Thoracic aorta (tissue), 2 donors: Measurements from ENCODE around the gene LAMA1. TPM values are rescaled to one million over a fixed set of nuclear protein-coding genes. Genes with fewer than 3 reads are reported as not detected.

Experiments used
- ATAC-seq: fragments of 150-250 bp; one replicate; pipeline ENCODE4 v1.8.0; 2017; ENCODE audit warnings: low read depth; ENCODE audit not compliant: insufficient number of reproducible peaks, low FRiP score
- DNase-seq: peaks from one replicate; pipeline ENCODE4 v3.0.0-alpha.2; 2020; ENCODE audit warnings: low spot score
- H3K27ac ChIP-seq, 2 donors: fragments of 200-600 bp; sonication (generic); 1 replicate in 1 of 2; 2 replicates in 1 of 2; pipeline ENCODE4 v1.5.1; 2016; ENCODE audit warnings: mild to moderate bottlenecking in 2 of 2, moderate library complexity in 2 of 2
- H3K27me3 ChIP-seq: fragments of 200-600 bp; sonication (generic); replicated peaks from 2 replicates; pipeline ENCODE4 v1.6.0; 2016; ENCODE audit warnings: mild to moderate bottlenecking; ENCODE audit not compliant: insufficient read depth
- H3K36me3 ChIP-seq: fragments of 200-600 bp; sonication (generic); one replicate; pipeline ENCODE4 v1.5.1; 2016
- H3K4me1 ChIP-seq, 2 donors: fragments of 200-600 bp; sonication (generic); 1 replicate in 1 of 2; 2 replicates in 1 of 2; pipeline versions ENCODE4 v1.5.1 to v1.6.0; 2016; ENCODE audit warnings: low read depth in 2 of 2, mild to moderate bottlenecking in 1 of 2; ENCODE audit not compliant: control insufficient read depth in 1 of 2
- H3K4me3 ChIP-seq: fragments of 200-600 bp; sonication (generic); 2 replicates; pipeline ENCODE4 v1.5.1; 2016; ENCODE audit warnings: mild to moderate bottlenecking
- H3K9me3 ChIP-seq: fragments of 200-600 bp; sonication (generic); 2 replicates; pipeline ENCODE4 v1.5.1; 2016
- CTCF ChIP-seq: fragments of 200-600 bp; sonication (generic); IDR thresholded peaks from one replicate; pipeline ENCODE4 v1.5.1; 2019; ENCODE audit warnings: antibody characterized with exemption
- total RNA-seq, 2 donors: library from RNA; depleted of rRNA; stranded (reverse); fragments of >200 nt; gene quantifications; one replicate each; pipeline versions ENCODE4 v1.1.0 to v1.2.3, GENCODE V29; 2016

Gene LAMA1
- total RNA-seq, 2 donors from 2014 or later, result 0.56 TPM; not detected in 1

GRCh38 chr18:6955304-6955703 is 162.3 kb downstream of the LAMA1 start:
- Histone ChIP-seq H3K27me3 (no peaks in the 10 kb centered on the region), H3K9me3 (no peaks in the 10 kb centered on the region), H3K4me3 (no peak overlapping the region), H3K36me3 (no peaks in the 10 kb centered on the region), H3K4me1 (no peaks in the 10 kb centered on the region), H3K27ac (no peak overlapping the region)
- DNase-seq (no peak), ATAC-seq (no peak)
- TF ChIP-seq CTCF, result no peak

DNA sequence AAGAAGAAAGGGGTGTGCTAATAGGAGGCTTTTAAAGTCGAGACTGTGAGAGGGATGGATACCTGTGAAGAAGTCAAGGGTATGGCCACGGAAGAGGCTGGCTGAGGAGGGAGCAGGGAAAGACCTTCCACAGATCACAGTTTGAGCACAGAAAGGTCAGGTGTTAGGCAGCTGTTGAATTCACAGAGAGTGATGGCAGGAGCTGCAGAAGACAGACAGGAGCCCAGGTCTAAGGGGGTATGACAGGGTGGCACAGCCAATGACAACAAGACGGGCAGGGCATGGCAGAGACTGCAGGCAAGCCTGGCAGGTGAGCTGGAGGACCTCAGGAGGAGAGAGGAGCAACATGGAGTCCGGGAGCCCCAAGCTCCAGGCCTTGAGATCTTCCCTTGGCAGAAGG is 163.1 kb downstream of the LAMA1 start:
- H3K4me3 ChIP-seq, result no peak overlapping the region
- H3K9me3 ChIP-seq, result no peaks in the 10 kb centered on the region
- TF ChIP-seq CTCF, result no peak
- no peaks in the 10 kb centered on the region for H3K4me1 ChIP-seq
- no peak overlapping the region for H3K27ac ChIP-seq
- H3K27me3 ChIP-seq, result no peaks in the 10 kb centered on the region
- ATAC-seq (no peak), DNase-seq (no peak)
- no peaks in the 10 kb centered on the region for H3K36me3 ChIP-seq

GRCh38 chr18:6951336-6952090 is 166.1 kb downstream of the LAMA1 start:
- H3K4me1 ChIP-seq, result no peaks in the 10 kb centered on the region
- no peak overlapping the region for H3K4me3 ChIP-seq
- no peak for DNase-seq
- no peak for TF ChIP-seq CTCF
- H3K27me3 ChIP-seq, result no peaks in the 10 kb centered on the region
- no peaks in the 10 kb centered on the region for H3K36me3 ChIP-seq
- H3K9me3 ChIP-seq, result no peaks in the 10 kb centered on the region
- no peak for ATAC-seq
- no peak overlapping the region for H3K27ac ChIP-seq

- ATAC-seq, result no peak
- Histone ChIP-seq H3K4me1 (no peaks in the 10 kb centered on the region), H3K36me3 (no peaks in the 10 kb centered on the region), H3K4me3 (no peak overlapping the region), H3K27ac (no peak overlapping the region), H3K9me3 (no peaks in the 10 kb centered on the region), H3K27me3 (no peaks in the 10 kb centered on the region)
- no peak for TF ChIP-seq CTCF
- no peak for DNase-seq
These were observed 167.0 kb downstream of the LAMA1 start for GRCh38 chr18:6950641-6951040.

DNA sequence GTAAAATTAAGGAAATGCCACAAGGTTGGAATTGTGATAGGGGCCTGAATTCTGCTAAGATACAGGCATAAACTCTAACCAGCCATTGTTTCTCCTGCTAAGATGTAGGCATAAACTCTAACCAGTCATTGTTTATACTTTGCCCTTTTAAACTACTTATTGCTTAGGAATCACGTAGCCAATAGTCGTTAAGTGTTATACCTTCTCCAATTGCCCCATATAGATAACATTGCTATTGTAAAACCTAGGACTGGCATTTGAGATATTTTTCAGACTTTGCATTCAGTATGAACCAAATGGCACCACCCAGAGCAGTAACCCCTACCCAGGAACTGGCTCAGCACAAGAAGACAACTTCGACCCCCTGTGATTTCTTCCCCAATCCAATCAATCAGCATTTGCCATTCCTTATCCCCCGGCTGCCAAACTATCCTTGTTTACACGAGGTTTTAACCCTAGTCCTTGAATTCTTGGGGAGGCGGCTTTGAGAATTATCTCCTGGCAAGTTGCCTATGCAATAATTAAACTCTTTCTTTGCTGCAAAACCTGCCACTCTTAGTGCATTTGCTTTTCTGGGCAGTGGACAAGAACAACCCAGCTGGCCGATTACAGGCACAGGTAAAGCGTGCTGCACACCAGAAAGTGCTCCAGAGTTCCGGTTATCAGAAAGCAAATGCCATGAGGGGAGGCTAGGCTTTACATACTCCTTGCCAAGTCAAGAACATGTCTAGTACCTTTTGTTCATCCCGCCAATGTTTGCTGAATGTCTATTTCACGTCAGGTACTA is 167.6 kb downstream of the LAMA1 start:
- no peak overlapping the region for H3K27ac ChIP-seq
- ATAC-seq, result no peak

More for the DNA sequence above, 167.6 kb downstream of the LAMA1 start:
- H3K9me3 ChIP-seq, result no peaks in the 10 kb centered on the region
- no peaks in the 10 kb centered on the region for H3K36me3 ChIP-seq
- H3K4me3 ChIP-seq, result no peak overlapping the region
- TF ChIP-seq CTCF, result no peak
- no peaks in the 10 kb centered on the region for H3K4me1 ChIP-seq
- H3K27me3 ChIP-seq, result no peaks in the 10 kb centered on the region
- no peak for DNase-seq
